ENCODE results near the gene FBXW7. TPM values are rescaled to one million over a fixed set of nuclear protein-coding genes. Genes with fewer than 3 reads are reported as not detected.
A peak's percentile ranks its signal among the peaks of the same experiment; 100 is the strongest.

Gene FBXW7
- total RNA-seq, 1 experiment from 2014 or later: 23.0 TPM

- no peaks in the 10 kb centered on the region for H3K36me3 ChIP-seq (ENCODE audit: control insufficient read depth in 1 of 2, insufficient read depth in 2 of 2, low read length in 2 of 2)
- peak; percentile 76 for ATAC-seq
- H3K9ac ChIP-seq (ENCODE audit: low read length): no peak overlapping the region
- no peak overlapping the region for H3K27ac ChIP-seq (ENCODE audit: low read depth, low read length)
- no peak overlapping the region for H3K4me2 ChIP-seq (ENCODE audit: low read length)
- no peaks in the 10 kb centered on the region for H3K9me3 ChIP-seq (ENCODE audit: control insufficient read depth in 1 of 2, insufficient read depth in 1 of 2, low read depth in 1 of 2, low read length in 2 of 2)
- no peak overlapping the region for H3K4me3 ChIP-seq (replicated peaks in 1 of 2; ENCODE audit: low read depth in 1 of 2, low read length in 2 of 2)
- no TSS peak for BruUV-seq (replicated peaks)
- H3K79me2 ChIP-seq (ENCODE audit: insufficient read depth, low read length): peaks cover 81% of the 10 kb centered on the region
- no peaks in the 10 kb centered on the region for H3K4me1 ChIP-seq (ENCODE audit: control insufficient read depth in 1 of 2, insufficient read depth in 2 of 2, low read length in 2 of 2)
- peak; percentile 85 for DNase-seq (ENCODE audit: low read depth, low spot score)
- ChIA-PET CTCF (interaction anchor here (0.5 to 3.7 kb wide), 34 partner anchors 9 to 627 kb away, joined by 3 to 41 read pairs (median 4); partner anchors contain the start of gene TIGD4), POLR2A (interaction anchor here (1.3 kb wide), 1 partner anchor 10 kb away, joined by 4 read pairs; no protein-coding TSS in a partner anchor), RAD21 (ENCODE audit: low non-redundant PET in 1 of 2, low total read pairs in 2 of 2, uncharacterized antibody in 2 of 2, unreplicated experiment in 2 of 2) (interaction anchor here (1.2 to 1.6 kb wide), 2 partner anchors 139 to 235 kb away, joined by 3 to 5 read pairs; no protein-coding TSS in a partner anchor)
- TF ChIP-seq RAD21 (IDR thresholded peaks at IDR 0.05; ENCODE audit: low read depth) (peak; percentile 78), EZH2phosphoT487 (IDR thresholded peaks at IDR 0.05; ENCODE audit: borderline replicate concordance) (no peak), POLR2AphosphoS5 (IDR thresholded peaks at IDR 0.05; ENCODE audit: low read depth, low read length) (no peak)
- TF ChIP-seq, protein P1, sequence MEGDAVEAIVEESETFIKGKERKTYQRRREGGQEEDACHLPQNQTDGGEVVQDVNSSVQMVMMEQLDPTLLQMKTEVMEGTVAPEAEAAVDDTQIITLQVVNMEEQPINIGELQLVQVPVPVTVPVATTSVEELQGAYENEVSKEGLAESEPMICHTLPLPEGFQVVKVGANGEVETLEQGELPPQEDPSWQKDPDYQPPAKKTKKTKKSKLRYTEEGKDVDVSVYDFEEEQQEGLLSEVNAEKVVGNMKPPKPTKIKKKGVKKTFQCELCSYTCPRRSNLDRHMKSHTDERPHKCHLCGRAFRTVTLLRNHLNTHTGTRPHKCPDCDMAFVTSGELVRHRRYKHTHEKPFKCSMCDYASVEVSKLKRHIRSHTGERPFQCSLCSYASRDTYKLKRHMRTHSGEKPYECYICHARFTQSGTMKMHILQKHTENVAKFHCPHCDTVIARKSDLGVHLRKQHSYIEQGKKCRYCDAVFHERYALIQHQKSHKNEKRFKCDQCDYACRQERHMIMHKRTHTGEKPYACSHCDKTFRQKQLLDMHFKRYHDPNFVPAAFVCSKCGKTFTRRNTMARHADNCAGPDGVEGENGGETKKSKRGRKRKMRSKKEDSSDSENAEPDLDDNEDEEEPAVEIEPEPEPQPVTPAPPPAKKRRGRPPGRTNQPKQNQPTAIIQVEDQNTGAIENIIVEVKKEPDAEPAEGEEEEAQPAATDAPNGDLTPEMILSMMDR (IDR thresholded peaks at IDR 0.05 in 2 of 3, conservative IDR thresholded peaks at IDR 0.05 in 1 of 3; ENCODE audit: borderline replicate concordance in 1 of 3, insufficient read depth in 1 of 3, low read depth in 2 of 3, low read length in 2 of 3): peak; percentile 69 to 85 (median 69)
- no peak overlapping the region for H2AFZ ChIP-seq (ENCODE audit: low read depth, low read length, poor library complexity, severe bottlenecking)
- H3K27me3 ChIP-seq (ENCODE audit: insufficient read depth, low read length): no peaks in the 10 kb centered on the region
- no peaks in the 10 kb centered on the region for H3K9me2 ChIP-seq (ENCODE audit: insufficient read depth)
- peaks cover 25% of the 10 kb centered on the region; the same call in 1 of the 2 replicates for H4K20me1 ChIP-seq (ENCODE audit: insufficient read depth)
- intact Hi-C loops (cut with micrococcal nuclease): loop anchor here (1.0 to 2.0 kb wide), 2 partner anchors 139 to 234 kb away; no protein-coding TSS in a partner anchor
These were observed 35.0 kb downstream of the FBXW7 start for GRCh38 chr4:152500800-152501434.

DNA sequence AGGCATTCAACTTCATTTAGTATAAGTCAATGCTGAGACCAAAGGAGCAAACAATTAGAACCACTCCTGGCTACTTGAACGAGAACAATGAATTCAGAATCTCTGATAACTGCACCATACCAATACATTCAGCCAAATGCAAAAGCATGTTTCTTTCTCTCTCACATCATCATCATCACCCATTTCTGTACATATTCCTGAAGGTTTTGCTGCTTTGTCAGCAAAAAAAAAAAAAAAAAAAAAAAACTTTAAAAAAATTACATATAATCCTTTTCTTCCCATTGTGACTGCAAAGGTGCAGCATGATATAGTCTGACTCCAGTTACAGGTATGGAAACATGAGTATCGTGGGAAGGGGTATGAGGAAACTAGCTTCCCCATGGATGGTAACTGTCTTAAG is 35.6 kb downstream of the FBXW7 start:
- POLR2A ChIA-PET: no interaction called here

More for the DNA sequence above, 35.6 kb downstream of the FBXW7 start:
- ChIA-PET RAD21 (ENCODE audit: low non-redundant PET in 1 of 2, low total read pairs in 2 of 2, uncharacterized antibody in 2 of 2, unreplicated experiment in 2 of 2) (interaction anchor here in 1 of 2 experiments (1.6 kb wide), 1 partner anchor 139 kb away, joined by 5 read pairs; no protein-coding TSS in a partner anchor), CTCF (interaction anchor here (1.0 to 3.7 kb wide), 10 partner anchors 9 to 627 kb away, joined by 4 to 41 read pairs (median 12); no protein-coding TSS in a partner anchor)
- peaks cover 81% of the 10 kb centered on the region for H3K79me2 ChIP-seq (ENCODE audit: insufficient read depth, low read length)
- H3K4me3 ChIP-seq (replicated peaks in 1 of 2; ENCODE audit: low read depth in 1 of 2, low read length in 2 of 2): no peak overlapping the region
- H3K36me3 ChIP-seq (ENCODE audit: control insufficient read depth in 1 of 2, insufficient read depth in 2 of 2, low read length in 2 of 2): no peaks in the 10 kb centered on the region
- TF ChIP-seq ZFX (IDR thresholded peaks at IDR 0.05) (no peak), RAD21 (IDR thresholded peaks at IDR 0.05; ENCODE audit: low read depth) (no peak), SIN3A (IDR thresholded peaks at IDR 0.05; ENCODE audit: low read depth) (no peak), ZBTB33 (IDR thresholded peaks at IDR 0.05; ENCODE audit: extremely low read depth, insufficient replicate concordance, low read length) (no peak), SRF (IDR thresholded peaks at IDR 0.05; ENCODE audit: low read depth) (no peak)
- H3K4me1 ChIP-seq (ENCODE audit: control insufficient read depth in 1 of 2, insufficient read depth in 2 of 2, low read length in 2 of 2): no peaks in the 10 kb centered on the region
- H3K9me2 ChIP-seq (ENCODE audit: insufficient read depth): no peaks in the 10 kb centered on the region
- DNase-seq (ENCODE audit: low read depth, low spot score) (no peak), ATAC-seq (no peak)
- H3K9ac ChIP-seq (ENCODE audit: low read length): no peak overlapping the region
- no peak overlapping the region for H2AFZ ChIP-seq (ENCODE audit: low read depth, low read length, poor library complexity, severe bottlenecking)
- H3K27me3 ChIP-seq (ENCODE audit: insufficient read depth, low read length): no peaks in the 10 kb centered on the region
- no peak overlapping the region for H3K4me2 ChIP-seq (ENCODE audit: low read length)
- H3K27ac ChIP-seq (ENCODE audit: low read depth, low read length): no peak overlapping the region
- H4K20me1 ChIP-seq (ENCODE audit: insufficient read depth): peaks cover 25% of the 10 kb centered on the region; the same call in 1 of the 2 replicates
- intact Hi-C loops (cut with micrococcal nuclease): loop anchor here (1.0 to 2.0 kb wide), 2 partner anchors 140 to 235 kb away; no protein-coding TSS in a partner anchor
- H3K9me3 ChIP-seq (ENCODE audit: control insufficient read depth in 1 of 2, insufficient read depth in 1 of 2, low read depth in 1 of 2, low read length in 2 of 2): no peaks in the 10 kb centered on the region
- BruUV-seq (replicated peaks): no TSS peak

Measured in HCT116 (cell line).